H9 (cell line): ENCODE results near the gene OR2AG1. TPM values are rescaled to one million over a fixed set of nuclear protein-coding genes. Genes with fewer than 3 reads are reported as not detected.

Experiments
- DNase-seq: peaks from one replicate; pipeline ENCODE4 v3.0.0-alpha.2; 2017
- H2AFZ ChIP-seq: one replicate; pipeline ENCODE4 v1.6.1; 2013; ENCODE audit warnings: mild to moderate bottlenecking, low read length, control low read depth, moderate library complexity
- H2AK5ac ChIP-seq: 2 replicates; pipeline ENCODE4 v1.6.1; 2013; ENCODE audit warnings: low read length, control low read depth, mixed read lengths; ENCODE audit not compliant: insufficient read length
- H2BK120ac ChIP-seq: one replicate; pipeline ENCODE4 v1.6.1; 2013; ENCODE audit warnings: low read depth, mild to moderate bottlenecking, low read length, control low read depth, inconsistent platforms; ENCODE audit not compliant: poor library complexity, severe bottlenecking
- H2BK12ac ChIP-seq: 2 replicates; pipeline ENCODE4 v1.6.1; 2013; ENCODE audit warnings: low read length, control low read depth, mixed read lengths, low read depth; ENCODE audit not compliant: insufficient read length
- H2BK15ac ChIP-seq: 2 replicates; pipeline ENCODE4 v1.6.1; 2013; ENCODE audit warnings: low read depth, low read length, control low read depth
- H2BK20ac ChIP-seq: one replicate; pipeline ENCODE4 v1.6.1; 2013; ENCODE audit warnings: low read depth, mild to moderate bottlenecking, low read length, control low read depth, inconsistent platforms; ENCODE audit not compliant: poor library complexity, severe bottlenecking
- H2BK5ac ChIP-seq: 2 replicates; pipeline ENCODE4 v1.6.1; 2013; ENCODE audit warnings: low read length, control low read depth, mixed read lengths; ENCODE audit not compliant: insufficient read length
- H3K14ac ChIP-seq: 2 replicates; pipeline ENCODE4 v1.6.1; 2013; ENCODE audit warnings: low read length, control low read depth; ENCODE audit not compliant: insufficient read depth
- H3K18ac ChIP-seq: 2 replicates; pipeline ENCODE4 v1.6.1; 2013; ENCODE audit warnings: low read depth, mild to moderate bottlenecking, mixed read lengths, low read length, control low read depth; ENCODE audit not compliant: insufficient read length
- H3K23ac ChIP-seq: 2 replicates; pipeline ENCODE4 v1.6.1; 2013; ENCODE audit warnings: low read length, control low read depth, mixed read lengths, low read depth; ENCODE audit not compliant: insufficient read length
- H3K23me2 ChIP-seq: 2 replicates; pipeline ENCODE4 v1.6.1; 2013; ENCODE audit warnings: low read depth, mild to moderate bottlenecking, mixed read lengths, low read length, control low read depth; ENCODE audit not compliant: insufficient read length, poor library complexity, severe bottlenecking
- H3K27ac ChIP-seq: 2 replicates; pipeline ENCODE4 v1.5.1; 2013; ENCODE audit warnings: low read length, control low read depth, mixed read lengths, low read depth; ENCODE audit not compliant: insufficient read length
- H3K27me3 ChIP-seq: 2 replicates; pipeline ENCODE4 v1.6.1; 2013; ENCODE audit warnings: low read length, control low read depth, inconsistent platforms; ENCODE audit not compliant: insufficient read depth
- H3K4ac ChIP-seq: 2 replicates; pipeline ENCODE4 v1.6.1; 2013; ENCODE audit warnings: low read depth, mild to moderate bottlenecking, control low read depth, inconsistent platforms, low read length, moderate library complexity
- H3K4me1 ChIP-seq: 2 replicates; pipeline ENCODE4 v1.6.1; 2013; ENCODE audit warnings: low read length, control low read depth, inconsistent platforms; ENCODE audit not compliant: insufficient read depth
- H3K4me2 ChIP-seq: 2 replicates; pipeline ENCODE4 v1.6.1; 2013; ENCODE audit warnings: low read length, control low read depth, mixed read lengths; ENCODE audit not compliant: insufficient read length, insufficient read depth
- H3K56ac ChIP-seq: 2 replicates; pipeline ENCODE4 v1.6.1; 2013; ENCODE audit warnings: low read depth, mild to moderate bottlenecking, mixed read lengths, low read length, control low read depth; ENCODE audit not compliant: insufficient read length
- H3K79me1 ChIP-seq: 2 replicates; pipeline ENCODE4 v1.6.1; 2013; ENCODE audit warnings: low read depth, mild to moderate bottlenecking, moderate library complexity, low read length, control low read depth, inconsistent platforms; ENCODE audit not compliant: insufficient read depth, poor library complexity, severe bottlenecking
- H3K79me2 ChIP-seq: 2 replicates; pipeline ENCODE4 v1.6.1; 2013; ENCODE audit warnings: low read length, control low read depth, inconsistent platforms; ENCODE audit not compliant: insufficient read depth
- H3K9ac ChIP-seq: 2 replicates; pipeline ENCODE4 v1.6.1; 2013; ENCODE audit warnings: low read length, control low read depth, mixed read lengths; ENCODE audit not compliant: insufficient read length; ENCODE audit errors: extremely low read depth
- H3K9me3 ChIP-seq: one replicate; pipeline ENCODE4 v1.6.1; 2013; ENCODE audit warnings: low read depth, low read length, inconsistent platforms; ENCODE audit not compliant: control insufficient read depth
- H3T11ph ChIP-seq: one replicate; pipeline ENCODE4 v1.6.1; 2013; ENCODE audit warnings: mild to moderate bottlenecking, low read length, control low read depth, inconsistent platforms
- H4K20me1 ChIP-seq: one replicate; pipeline ENCODE4 v1.6.1; 2013; ENCODE audit not compliant: control insufficient read depth, insufficient read length, insufficient read depth
- H4K5ac ChIP-seq: 2 replicates; pipeline ENCODE4 v1.6.1; 2013; ENCODE audit warnings: low read depth, mild to moderate bottlenecking, mixed read lengths, low read length, control low read depth; ENCODE audit not compliant: insufficient read length
- H4K8ac ChIP-seq: replicated peaks from 2 replicates; pipeline ENCODE4 v1.6.1; 2013; ENCODE audit warnings: low read length, control low read depth, mixed read lengths, low read depth; ENCODE audit not compliant: insufficient read length
- H4K91ac ChIP-seq: 2 replicates; pipeline ENCODE4 v1.6.1; 2013; ENCODE audit warnings: low read depth, mild to moderate bottlenecking, moderate library complexity, mixed read lengths, low read length, control low read depth; ENCODE audit not compliant: insufficient read length
- H3K27ac Mint-ChIP-seq, 3 experiments: 2 replicates in 2 of 3; 3 replicates in 1 of 3; pipeline ENCODE4 v1.8.0; 2020 to 2021; ENCODE audit warnings: mixed read lengths in 3 of 3, mild to moderate bottlenecking in 1 of 3, moderate library complexity in 1 of 3
- H3K27me3 Mint-ChIP-seq: 2 replicates; pipeline ENCODE4 v1.8.0; 2021; ENCODE audit warnings: low read depth, mild to moderate bottlenecking, moderate library complexity, mixed read lengths
- H3K36me3 Mint-ChIP-seq, 3 experiments: 2 replicates in 2 of 3; 3 replicates in 1 of 3; pipeline ENCODE4 v1.8.0; 2020 to 2021; ENCODE audit warnings: low read depth in 3 of 3, mixed read lengths in 3 of 3; ENCODE audit not compliant: insufficient read depth in 1 of 3
- H3K4me1 Mint-ChIP-seq, 2 experiments: 2 replicates each; pipeline ENCODE4 v1.8.0; 2020; ENCODE audit warnings: mixed read lengths in 2 of 2
- H3K4me3 Mint-ChIP-seq, 2 experiments: 2 replicates in 1 of 2; 3 replicates in 1 of 2; pipeline ENCODE4 v1.8.0; 2020 to 2021; ENCODE audit warnings: mild to moderate bottlenecking in 2 of 2, mixed read lengths in 2 of 2, moderate library complexity in 1 of 2
- H3K9me3 Mint-ChIP-seq, 2 experiments: 2 replicates in 1 of 2; 3 replicates in 1 of 2; pipeline ENCODE4 v1.8.0; 2020; ENCODE audit warnings: mild to moderate bottlenecking in 2 of 2, mixed read lengths in 2 of 2, moderate library complexity in 1 of 2
- CTCF ChIP-seq: fragments of 200-600 bp; sonication (generic); conservative IDR thresholded peaks from 3 replicates; pipeline ENCODE4 v1.8.0; 2021; ENCODE audit warnings: antibody characterized with exemption, mild to moderate bottlenecking
- WGBS: extraction: QIAGEN DNeasy Blood & Tissue Kit; methylation state at CpG from one replicate; pipeline ENCODE4 v1.1.7; 2013; ENCODE audit warnings: missing lambda C conversion rate, low lambda C conversion rate, mixed read lengths; ENCODE audit not compliant: insufficient read length; ENCODE audit errors: extremely low coverage; 5-methylcytosine and 5-hydroxymethylcytosine counted together
- total RNA-seq: library from RNA; stranded (reverse); gene quantifications from 2 replicates; pipeline ENCODE4 v1.2.1, GENCODE V29; 2021

Gene OR2AG1
- total RNA-seq, 1 experiment from 2014 or later, result not detected

- Histone ChIP-seq H2BK120ac (no peak overlapping the region), H4K8ac (no peak overlapping the region), H2AFZ (no peak overlapping the region), H3K4me1 (no peaks in the 10 kb centered on the region), H2BK20ac (no peak overlapping the region), H3K79me1 (no peaks in the 10 kb centered on the region), H3K79me2 (no peaks in the 10 kb centered on the region), H3K4me2 (no peak overlapping the region), H3K27me3 (no peaks in the 10 kb centered on the region), H3K23ac (no peak overlapping the region), H2AK5ac (no peak overlapping the region), H2BK15ac (no peak overlapping the region), H3K27ac (no peak overlapping the region), H2BK5ac (no peak overlapping the region), H3K4ac (no peak overlapping the region), H4K91ac (no peak overlapping the region), H3K23me2 (no peaks in the 10 kb centered on the region), H3K9me3 (no peaks in the 10 kb centered on the region), H3T11ph (no peak overlapping the region), H3K18ac (no peak overlapping the region), H3K9ac (no peak overlapping the region), H3K56ac (no peak overlapping the region), H4K20me1 (no peaks in the 10 kb centered on the region), H3K14ac (no peak overlapping the region), H4K5ac (no peak overlapping the region), H2BK12ac (no peak overlapping the region)
- peak; percentile 87 for DNase-seq
- Mint-ChIP-seq H3K9me3 (peaks cover 4 to 5% of the 10 kb centered on the region in 2 experiments; a peak in 4 of 5 replicates), H3K36me3 (no peaks in the 10 kb centered on the region; a peak in 2 of 7 replicates), H3K4me1 (peaks cover 6 to 12% of the 10 kb centered on the region in 2 experiments), H3K27me3 (no peaks in the 10 kb centered on the region), H3K27ac (no peak overlapping the region), H3K4me3 (no peak overlapping the region)
- WGBS, result no CpG with 5 or more reads among the region's 1 CpG
- peak; percentile 73 for TF ChIP-seq CTCF
Measured at GRCh38 chr11:6817694-6818093, 34.9 kb downstream of the OR2AG1 start.
